Muscle of back (tissue), 11 donors: ENCODE data around the gene BANF2. TPM values are rescaled to one million over a fixed set of nuclear protein-coding genes. Genes with fewer than 3 reads are reported as not detected.
"Not testable (repeated sequence)": the region's sequence is repeated elsewhere in the genome, so short reads cannot be mapped to it uniquely, and the experiment has no call there.

Experiments
- DNase-seq, 3 donors: peaks; one replicate each; pipeline versions ENCODE4 v3.0.0 to v3.0.0-alpha.2; 2013
- polyA plus RNA-seq, 10 donors: library from polyadenylated mRNA; unstranded; fragments of 120-200 nt; gene quantifications; one replicate each; pipeline ENCODE4 v1.2.1, GENCODE V29; 2013; ENCODE audit not compliant: insufficient read length in 10 of 10

Gene BANF2
- polyA plus RNA-seq, 10 donors: not detected

DNA sequence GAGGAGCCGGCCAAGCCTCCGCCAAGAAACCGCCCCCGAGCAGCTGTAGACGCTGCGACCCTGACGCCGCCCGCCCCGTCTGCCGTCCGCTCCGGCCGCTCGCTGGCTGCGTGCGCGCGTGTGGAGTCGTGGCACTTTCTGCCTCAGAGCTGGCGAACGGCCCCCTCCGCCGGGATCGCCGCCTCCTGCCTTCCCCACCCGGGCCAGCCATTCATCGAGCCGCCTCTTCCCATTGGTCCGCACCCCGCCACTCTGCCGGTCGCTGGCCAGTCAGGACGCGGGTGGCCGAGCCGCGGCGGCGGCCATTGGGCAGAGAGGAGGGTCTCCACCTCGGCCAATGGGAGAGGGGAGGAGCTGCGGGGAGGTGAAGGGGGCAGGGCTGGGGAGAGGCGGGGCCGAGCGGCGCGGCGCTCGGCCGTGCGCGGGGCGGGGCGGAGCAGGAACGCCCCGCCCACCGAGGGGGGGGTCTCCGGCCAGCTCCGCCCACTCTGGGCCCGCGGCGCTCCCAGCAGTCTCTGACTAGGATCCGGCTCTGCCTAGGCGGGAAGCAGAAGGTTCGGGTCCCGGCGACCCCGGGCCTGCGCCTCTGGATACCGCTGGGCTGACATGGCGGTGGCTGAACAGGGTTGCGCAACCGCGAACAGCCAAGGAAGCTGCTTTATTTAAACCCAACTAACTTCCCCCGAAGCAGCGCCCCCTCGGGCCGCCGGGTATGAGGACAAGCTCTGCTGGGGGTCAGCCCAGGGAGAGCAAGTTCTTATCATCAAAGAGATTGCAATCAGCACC lies 17.5 kb upstream of the BANF2 start, which contains the start of gene RRBP1:
Gene RRBP1, minus strand, starts transcription at position 140 of the 786 bp plus-strand sequence. CDS start 21,735 bp downstream, outside the sequence.
- peak; percentile 97 to 99 (median 99) for DNase-seq

DNA sequence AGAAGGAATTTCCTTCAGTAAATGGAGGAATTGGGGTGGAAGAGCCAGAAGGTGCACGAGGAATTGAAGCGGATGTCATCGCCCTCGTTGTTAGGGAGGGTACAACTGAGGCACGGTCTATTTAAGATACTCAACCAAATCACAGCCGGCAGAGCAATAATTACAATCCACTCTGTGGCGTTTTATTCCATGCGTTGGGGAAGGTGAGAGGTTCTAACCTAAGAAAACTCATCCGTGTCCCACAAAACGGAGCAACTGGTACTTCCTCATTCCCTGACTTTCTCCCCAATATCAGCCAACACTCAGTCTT lies 16.9 kb upstream of the BANF2 start:
- no peak for DNase-seq

DNA sequence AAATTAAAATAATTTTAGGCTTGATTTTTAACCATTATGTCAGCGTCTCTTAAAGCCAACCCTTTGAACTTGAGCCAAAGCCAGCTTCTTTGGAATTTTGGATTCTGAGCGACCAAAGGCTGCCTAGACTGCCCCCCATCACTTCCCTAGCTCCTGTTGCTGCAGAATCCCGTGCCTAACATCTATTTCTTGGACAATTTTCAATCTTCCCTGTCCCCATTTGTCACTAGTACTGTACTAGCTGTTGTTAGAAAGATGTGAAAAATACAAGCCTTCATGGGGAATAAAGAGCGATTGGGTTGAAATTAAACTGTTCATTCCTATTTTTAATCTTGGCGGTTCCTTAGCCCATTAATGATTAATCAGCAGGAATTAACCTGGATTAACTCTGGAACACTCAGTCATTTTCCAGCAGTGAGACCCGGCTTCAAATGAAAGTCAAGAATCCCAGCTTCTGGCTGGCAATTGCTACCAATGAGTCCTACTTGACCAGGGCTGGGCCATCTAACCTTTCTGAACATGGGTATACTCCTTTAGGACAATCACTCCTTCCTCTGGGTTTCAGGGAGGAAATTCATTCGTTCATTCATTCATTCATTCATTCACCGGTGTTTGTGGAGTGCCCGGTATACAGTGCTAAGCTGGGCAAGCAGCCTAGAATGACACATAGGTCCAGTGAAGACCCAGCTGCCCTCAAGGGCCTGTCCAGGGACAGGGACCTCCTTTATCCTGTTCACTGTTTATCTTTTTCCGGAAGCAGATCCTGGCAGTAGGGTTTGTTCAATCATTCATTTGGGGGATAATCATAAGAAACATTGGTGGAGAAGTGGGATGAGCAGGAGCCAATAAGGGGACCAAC lies 16.3 kb upstream of the BANF2 start:
- DNase-seq: no peak

DNA sequence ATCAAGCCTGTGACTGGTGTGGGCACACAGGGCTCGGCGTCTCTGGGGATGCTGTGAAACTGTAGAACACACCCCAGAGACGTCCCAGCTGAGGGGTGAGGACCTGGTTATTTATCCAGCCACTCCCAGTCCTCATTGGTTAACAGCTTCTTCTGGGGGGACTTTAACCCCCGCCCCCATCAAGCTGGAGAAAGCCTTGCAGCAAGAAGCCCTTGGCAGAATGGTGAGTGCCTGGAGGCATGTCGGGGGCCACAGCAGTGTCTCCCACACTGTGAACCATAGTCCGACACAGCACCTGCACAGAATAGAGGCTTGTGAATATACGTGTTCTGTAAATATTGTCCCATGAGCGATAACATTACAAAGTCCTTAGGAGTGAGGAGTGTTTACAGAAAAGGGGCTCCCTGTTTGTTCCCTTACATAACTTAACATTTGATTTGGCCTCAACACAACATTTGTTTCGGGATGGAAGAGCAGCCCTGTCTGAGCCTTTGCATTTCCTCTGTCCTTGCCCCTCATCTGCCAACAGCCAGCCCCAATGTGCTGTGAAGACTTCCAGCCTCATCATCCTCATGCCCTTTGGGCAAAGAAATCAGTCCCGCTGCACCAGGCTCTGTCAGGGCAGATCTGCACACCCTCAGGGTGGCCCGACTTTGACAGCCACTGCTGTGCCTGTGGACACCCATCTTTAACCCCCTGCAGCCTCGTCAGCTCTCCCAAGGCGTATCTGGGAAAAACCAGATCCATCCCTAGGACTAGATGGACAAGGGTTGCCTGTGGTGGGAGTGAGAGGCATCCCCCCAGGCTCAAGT lies 15.5 kb upstream of the BANF2 start:
- no peak for DNase-seq

DNA sequence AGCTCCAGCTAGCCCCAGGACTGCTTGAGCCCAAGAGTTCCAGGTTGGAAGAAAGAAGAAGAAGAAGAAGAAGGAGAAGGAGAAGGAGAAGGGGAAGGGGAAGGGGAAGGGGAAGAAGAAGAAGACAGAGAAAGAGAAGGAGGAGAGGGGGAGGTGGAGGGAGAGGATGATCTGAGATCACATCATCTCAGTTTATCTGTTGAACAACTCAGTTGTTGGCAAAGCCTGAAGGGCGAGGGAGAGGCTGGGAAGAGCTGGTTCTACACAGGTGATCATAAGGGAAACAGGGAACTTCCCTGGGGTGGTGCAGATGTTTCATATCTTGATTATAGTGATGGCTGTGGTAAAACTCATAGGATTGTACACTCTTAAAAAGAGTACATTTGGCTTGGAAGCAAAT lies 14.6 kb upstream of the BANF2 start:
- DNase-seq: no peak

DNA sequence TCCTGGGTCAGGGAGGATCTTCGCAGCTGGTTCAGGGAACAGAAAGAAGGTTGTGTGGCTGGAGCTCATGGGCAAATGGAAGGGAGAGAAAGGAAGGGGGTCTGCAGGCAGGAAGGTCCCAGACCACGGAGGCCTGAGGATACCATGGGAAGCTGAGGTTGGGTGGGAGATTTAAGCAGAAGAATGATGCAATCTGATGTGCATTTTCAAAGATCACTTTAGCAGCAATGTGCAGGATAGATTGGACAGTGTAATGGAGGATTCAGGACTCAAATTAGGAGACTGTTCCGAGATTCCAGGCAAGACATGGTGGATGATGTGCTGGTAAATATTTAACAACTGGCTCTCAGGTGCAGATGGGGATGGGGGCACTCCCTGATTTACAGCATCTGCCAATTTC lies 12.0 kb upstream of the BANF2 start:
- no peak for DNase-seq

DNA sequence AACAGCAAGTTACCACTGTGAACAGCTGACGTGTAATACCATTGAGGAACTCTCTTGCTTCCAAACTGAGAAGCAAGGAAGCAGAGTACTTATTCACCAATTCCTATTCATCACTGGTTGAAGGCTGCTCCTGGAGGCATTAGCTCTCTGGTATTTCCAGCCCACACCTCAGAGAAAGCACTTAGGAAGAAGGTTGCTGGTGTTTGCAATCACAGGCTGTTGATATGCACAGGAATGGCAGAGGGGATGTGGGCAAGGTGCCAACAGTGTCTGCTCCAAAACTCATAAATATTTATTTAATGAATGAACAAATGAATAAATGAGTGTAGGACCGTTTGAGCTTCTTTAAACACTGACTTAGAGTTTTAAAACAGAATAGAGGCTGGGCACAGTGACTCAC lies 10.8 kb upstream of the BANF2 start:
- DNase-seq: no peak

DNA sequence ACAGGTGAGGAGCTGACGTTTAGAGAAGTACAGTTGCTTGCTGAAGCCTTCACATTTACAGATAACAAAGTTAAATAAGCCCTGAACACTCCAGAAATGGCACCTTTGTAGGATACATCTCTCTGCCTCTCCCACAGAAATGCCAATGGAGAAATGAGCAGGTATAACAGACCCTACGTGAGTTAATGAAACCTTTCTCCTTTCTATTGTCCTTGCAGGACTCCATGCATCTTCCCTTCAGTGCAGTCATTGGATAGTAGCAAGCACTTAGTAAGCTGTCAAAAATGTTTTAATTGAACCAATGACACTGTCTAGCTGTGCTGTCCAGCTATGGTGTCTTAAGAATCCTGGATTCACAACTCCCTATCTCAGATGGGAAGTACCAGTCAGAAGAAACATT lies 9.6 kb upstream of the BANF2 start:
- no peak for DNase-seq

DNA sequence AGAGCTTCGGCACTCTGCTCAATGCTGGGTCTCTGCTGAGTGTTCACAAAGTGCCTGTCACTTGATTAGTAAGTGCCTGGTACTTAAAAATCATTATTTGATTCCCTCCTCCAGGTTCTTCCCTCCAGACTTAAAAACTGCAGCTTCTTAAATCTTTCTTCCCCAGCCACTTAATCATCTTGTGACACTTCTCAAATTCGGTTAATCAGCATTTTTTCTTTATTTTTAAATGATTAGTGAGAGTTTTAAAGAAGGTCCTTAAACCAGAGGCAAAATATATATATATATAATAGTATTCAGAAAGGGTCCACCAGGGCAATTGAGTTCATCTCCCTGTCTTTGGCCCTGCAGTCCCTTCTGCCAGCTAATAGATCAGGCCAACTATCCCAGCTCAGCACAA lies 8.0 kb upstream of the BANF2 start:
- no peak for DNase-seq

DNA sequence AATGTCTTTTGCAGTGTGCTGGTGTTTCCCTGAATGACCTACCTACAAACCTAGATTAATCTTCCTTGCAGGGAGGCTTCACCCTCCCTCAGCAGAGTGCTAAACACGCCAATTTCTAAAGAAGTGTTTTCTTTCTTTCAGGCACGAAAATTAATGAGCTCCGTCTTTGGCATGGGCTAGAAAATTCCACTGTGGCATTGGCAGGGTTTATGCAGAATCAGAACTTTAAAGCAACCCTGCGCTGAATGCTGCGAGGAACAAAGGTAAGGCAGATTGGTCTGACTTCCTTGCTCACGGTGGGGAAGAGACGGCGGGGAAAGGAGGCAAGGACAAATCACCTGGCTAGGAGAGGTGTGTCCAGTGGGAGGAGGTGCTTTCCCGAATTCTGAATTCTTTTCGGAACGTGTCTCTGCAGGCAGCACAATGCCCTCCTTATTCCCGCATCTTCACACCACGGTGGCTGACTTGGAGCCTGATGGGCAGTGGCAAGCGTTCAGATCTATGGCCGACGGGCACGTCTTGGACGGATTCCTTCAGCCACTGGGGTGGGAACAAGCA lies 6.2 kb upstream of the BANF2 start:
- no peak for DNase-seq

DNA sequence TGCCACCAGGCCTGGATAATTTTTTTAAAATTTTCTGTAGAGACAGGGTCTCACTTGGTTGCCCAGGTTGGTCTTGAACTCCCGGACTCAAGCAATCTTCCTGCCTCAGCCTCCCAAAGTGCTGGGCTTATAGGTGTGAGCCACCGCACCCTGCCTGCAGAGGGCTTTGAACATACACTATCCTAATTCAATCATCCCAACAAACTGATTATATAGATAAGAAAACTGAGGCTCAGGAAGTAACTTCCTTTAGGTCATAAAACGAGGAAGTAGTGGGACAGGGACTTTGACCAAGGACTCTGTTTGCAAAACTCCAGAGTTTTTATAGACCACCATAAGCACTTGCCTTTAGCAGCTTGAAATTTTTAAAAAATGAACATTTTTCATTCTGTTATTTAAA lies 5.0 kb upstream of the BANF2 start:
- DNase-seq: no peak

DNA sequence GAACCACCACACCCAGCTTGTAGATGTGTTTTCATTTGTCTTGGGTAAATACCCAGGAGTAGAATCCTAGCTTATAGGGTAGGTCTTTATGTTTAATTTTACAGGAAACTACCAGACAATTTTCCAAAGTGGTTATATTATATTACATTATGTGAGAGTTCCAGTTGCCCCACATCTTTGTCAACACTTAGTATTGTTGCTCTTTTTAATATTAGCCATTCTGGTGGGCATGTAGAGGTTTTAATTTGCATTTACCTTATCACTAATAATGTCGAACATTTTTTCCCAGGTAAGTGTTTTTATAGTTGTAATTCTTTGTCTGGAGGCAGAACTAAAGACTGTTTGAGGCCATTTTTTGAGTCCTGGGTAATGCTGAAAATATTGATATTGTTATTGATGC lies 3.5 kb upstream of the BANF2 start:
- no peak for DNase-seq

DNA sequence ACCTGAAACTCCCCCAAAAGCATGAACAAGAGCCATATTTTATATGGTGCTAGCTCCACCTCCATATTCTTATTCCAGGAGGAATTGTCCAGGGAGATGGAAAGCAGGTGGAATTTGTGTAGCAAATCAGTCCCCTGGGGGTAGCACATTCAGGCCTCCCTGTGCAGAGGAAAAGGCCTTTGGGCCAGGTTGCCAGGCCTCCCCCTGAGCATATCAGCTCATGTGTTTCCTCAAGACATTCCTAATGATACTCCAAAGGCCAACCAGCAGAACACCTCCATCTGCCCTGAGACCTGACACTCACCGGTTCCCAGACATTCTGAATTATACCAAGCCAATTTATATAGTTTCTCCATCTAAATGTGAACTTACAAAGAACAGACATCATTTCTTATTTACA lies 2.6 kb upstream of the BANF2 start:
- DNase-seq: no peak

DNA sequence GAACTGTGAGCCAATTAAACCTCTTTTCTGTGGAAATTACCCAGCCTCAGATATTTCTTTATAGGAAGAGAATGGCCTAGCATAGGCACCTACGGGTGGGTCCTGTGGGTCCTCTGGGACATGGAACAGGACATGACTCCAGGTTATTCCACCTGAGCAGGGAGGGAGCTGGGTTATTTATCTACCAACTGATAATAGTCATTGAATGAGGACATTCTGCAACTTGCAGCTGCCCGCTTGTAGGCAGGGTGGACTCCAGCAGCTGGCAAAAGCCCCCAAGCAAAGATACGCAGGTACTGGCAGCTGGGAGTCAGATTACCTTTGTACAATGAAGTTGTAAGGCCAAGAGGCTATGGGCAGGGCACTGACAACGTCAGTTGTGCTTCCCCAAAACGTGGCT lies 1.4 kb upstream of the BANF2 start:
- DNase-seq: no peak

DNA sequence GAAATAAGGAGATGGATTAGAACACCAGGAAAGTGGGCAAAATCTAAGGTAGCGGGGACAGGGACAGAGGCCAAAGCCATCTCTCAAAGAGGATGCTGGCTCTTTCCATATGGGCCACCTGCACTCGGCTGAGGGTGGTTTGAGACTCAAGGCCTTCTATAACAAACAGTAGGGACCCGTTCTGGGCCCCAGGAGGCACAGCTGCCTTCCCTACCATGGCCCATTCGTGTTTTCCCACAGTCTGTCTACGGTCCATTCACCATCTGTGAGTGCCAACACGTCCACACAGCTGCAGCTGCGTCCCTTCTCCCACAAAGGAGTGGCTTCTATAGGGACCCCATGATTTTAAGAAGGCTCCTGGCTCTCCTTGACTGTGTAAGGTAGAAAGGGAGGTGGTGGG lies 871 bp downstream of the BANF2 start:
- DNase-seq: no peak

DNA sequence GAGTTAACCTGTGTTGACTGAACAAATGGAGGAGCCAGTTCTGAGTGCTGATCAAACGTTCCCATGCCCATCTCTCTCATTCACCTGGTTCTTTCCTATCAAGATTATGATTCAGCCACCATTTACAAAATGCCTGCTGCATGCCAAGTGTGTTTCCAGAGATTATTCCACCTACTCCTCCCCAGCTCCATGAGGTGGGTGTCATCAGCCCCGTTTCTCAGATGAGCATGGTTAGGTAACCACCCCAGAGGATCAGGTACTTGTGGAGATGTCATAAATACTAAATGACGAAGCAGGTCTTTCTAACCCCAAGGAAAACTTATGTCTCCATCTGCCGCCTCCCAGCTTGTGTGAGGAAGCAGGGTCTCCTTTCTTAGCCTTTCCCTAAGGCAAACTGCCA lies 2.1 kb downstream of the BANF2 start:
- DNase-seq: no peak

DNA sequence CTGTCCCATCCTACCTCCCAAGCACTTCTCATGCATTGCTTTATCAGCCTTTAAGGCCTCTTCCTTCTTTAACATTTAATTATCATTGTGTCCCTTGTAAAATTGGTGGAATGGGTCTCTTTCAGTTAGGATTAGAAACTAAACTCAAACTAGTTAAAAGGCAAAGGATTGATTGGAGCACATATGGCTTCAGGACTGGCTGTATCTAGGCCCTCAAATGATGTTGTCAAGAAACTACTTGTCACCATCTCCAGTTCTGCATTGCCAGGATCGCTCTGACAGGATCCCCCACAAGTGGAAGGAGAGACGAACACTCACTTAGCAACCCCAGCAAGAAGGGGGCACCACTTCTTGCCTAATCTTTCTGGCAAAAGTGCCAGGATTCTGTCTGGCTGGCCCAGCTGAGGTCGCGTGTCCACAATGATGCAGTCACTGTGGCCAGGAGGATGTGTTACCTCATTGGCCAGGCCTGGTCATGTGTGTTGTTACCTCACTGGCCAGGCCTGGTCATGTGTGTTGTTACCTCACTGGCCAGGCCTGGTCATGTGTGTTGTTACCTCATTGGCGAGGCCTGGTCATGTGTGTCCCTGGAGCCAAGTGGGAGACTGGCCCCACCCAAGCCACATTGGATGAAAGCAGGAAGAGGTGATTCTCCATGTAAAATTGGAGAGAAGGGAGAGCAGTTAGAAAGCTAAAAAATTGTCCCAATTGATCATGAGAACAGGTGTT lies 5.0 kb downstream of the BANF2 start:
- no peak for DNase-seq

DNA sequence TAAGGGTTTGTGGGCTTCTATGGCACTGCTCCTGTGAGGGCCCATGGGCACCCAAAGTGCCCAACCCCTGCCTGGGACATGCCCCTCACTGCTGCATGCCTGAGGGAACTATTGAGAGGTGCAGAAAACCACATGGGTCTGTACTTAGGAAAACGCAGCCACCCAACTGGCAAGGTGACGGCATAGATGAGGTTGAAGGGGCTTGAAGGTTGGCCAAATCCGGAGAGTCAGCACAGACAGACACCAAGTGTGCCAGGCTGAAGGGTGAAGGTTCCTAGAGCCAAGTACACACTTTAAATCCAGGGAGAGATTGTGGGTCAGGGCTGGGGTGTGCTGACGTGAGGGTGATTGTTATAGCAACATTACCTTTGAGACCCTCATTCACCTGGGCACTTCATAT lies 6.2 kb downstream of the BANF2 start:
- no peak for DNase-seq

DNA sequence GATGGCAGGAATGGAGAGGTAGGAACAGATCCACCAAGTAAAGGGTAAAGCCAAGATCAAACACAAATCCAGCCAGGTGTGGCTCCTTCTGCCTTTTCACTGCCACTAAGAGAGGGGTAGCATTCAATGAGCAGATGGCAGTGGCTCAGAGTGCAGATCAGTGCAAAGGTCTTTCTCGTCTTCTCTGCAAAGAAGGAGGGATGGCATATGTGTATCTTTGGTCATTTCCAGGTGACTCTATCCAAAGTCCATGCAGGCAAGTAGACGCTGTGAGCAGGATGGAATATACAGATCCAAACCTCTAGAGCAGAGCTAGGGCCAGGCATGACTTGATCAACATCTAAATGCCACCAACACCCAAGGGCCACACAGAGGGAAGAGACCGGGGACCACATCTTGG lies 6.9 kb downstream of the BANF2 start:
- no peak for DNase-seq

DNA sequence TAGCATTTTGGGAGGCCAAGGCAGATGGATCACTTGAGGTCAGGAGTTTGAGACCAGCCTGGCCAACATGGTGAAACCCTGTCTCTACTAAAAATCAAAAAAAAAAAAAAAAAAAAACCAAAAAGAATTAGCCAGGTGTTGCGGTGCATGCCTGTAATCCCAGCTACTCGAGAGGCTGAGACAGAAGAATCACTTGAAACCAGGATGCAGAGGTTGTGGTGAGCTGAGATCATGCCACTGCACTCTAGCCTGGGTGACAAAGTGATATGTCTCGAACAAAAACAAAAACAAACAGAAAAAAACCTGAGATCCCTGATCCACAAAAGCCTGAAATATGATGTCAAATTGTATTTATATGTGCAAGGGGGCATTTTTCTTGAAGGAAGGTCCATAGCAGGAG lies 8.2 kb downstream of the BANF2 start:
- DNase-seq: not testable (repeated sequence)

DNA sequence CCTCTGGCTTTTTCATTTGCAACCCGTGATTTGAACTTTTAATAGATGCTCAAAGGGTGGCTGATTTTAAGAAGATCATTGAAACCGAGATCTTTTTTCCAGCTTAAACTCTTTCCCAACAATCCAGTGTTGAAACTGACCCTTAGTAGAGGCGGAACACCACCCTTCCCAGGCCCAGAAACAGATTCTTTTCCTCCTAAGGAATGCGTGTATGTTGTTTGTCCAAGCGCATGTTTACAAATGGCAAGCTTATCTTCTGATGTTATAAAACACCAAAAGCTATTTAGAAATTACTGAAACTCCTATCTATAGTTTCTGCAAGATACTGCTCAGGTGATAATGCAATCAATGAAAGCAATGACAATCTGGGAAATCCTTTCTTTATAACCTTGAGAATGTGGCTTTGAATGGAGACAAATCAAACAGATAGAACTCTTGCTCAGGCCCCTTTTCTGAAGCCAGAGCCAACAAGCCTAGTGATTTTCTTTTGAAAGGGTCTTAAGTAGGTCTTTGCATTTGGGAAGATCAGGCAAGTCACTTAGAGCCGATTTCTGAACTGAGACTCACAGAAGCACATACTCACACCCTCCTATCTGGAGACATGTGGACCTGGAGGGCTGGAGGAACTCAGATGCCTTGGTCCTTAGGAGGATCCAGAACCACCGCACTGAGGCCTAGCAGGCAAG lies 9.1 kb downstream of the BANF2 start:
- DNase-seq: no peak
